Measurements from ENCODE around the gene ZSCAN4.

ZSCAN4 gene

GRCh38 chr19:57656346-57656745, 12.4 kb upstream of the ZSCAN4 start:
- DNase-seq (ENCODE audit: low spot score in 2 of 2), result no peak
- Histone ChIP-seq H3K36me3 (replicated peaks) (no peaks in the 10 kb centered on the region), H3K27me3 (ENCODE audit: low read depth) (no peaks in the 10 kb centered on the region), H3K9me3 (no peaks in the 10 kb centered on the region), H3K4me1 (no peaks in the 10 kb centered on the region), H3K4me3 (no peak overlapping the region)
- in situ Hi-C loops (cut with MboI; ENCODE audit: low sequenced_read_pairs), result no loop called here

GRCh38 chr19:57664269-57665127, 4.2 kb upstream of the ZSCAN4 start:
- no peaks in the 10 kb centered on the region for H3K4me1 ChIP-seq
- H3K4me3 ChIP-seq, result peak overlapping the region; percentile 22
- H3K9me3 ChIP-seq, result no peaks in the 10 kb centered on the region; the same call in 1 of the 2 replicates
- H3K36me3 ChIP-seq (replicated peaks), result no peaks in the 10 kb centered on the region
- no peaks in the 10 kb centered on the region for H3K27me3 ChIP-seq (ENCODE audit: low read depth)
- DNase-seq (ENCODE audit: low spot score in 2 of 2), result peak; percentile 14 to 59
- in situ Hi-C loops (cut with MboI; ENCODE audit: low sequenced_read_pairs), result no loop called here

- H3K4me1 ChIP-seq, result no peaks in the 10 kb centered on the region
- in situ Hi-C loops (cut with MboI; ENCODE audit: low sequenced_read_pairs), result no loop called here
- no peak overlapping the region for H3K4me3 ChIP-seq
- H3K36me3 ChIP-seq (replicated peaks), result no peaks in the 10 kb centered on the region
- no peaks in the 10 kb centered on the region for H3K27me3 ChIP-seq (ENCODE audit: low read depth)
- no peak for DNase-seq (ENCODE audit: low spot score in 2 of 2)
- no peaks in the 10 kb centered on the region; the same call in 1 of the 2 replicates for H3K9me3 ChIP-seq
These were observed 3.4 kb upstream of the ZSCAN4 start for GRCh38 chr19:57665261-57665806.

- no peaks in the 10 kb centered on the region for H3K4me1 ChIP-seq
- no peak overlapping the region for H3K4me3 ChIP-seq
- H3K9me3 ChIP-seq, result no peaks in the 10 kb centered on the region; the same call in 1 of the 2 replicates
- H3K36me3 ChIP-seq (replicated peaks), result no peaks in the 10 kb centered on the region
- no peak for DNase-seq (ENCODE audit: low spot score in 2 of 2)
- in situ Hi-C loops (cut with MboI; ENCODE audit: low sequenced_read_pairs), result no loop called here
- H3K27me3 ChIP-seq (ENCODE audit: low read depth), result no peaks in the 10 kb centered on the region
These were observed 1.5 kb upstream of the ZSCAN4 start for GRCh38 chr19:57667228-57667627.

GRCh38 chr19:57671124-57671895, 2.6 kb downstream of the ZSCAN4 start:
- H3K9me3 ChIP-seq, result no peaks in the 10 kb centered on the region
- H3K27me3 ChIP-seq (ENCODE audit: low read depth), result no peaks in the 10 kb centered on the region
- no peak for DNase-seq (ENCODE audit: low spot score in 2 of 2)
- no peaks in the 10 kb centered on the region for H3K36me3 ChIP-seq (replicated peaks)
- no peak overlapping the region for H3K4me3 ChIP-seq
- no peaks in the 10 kb centered on the region for H3K4me1 ChIP-seq
- in situ Hi-C loops (cut with MboI; ENCODE audit: low sequenced_read_pairs), result no loop called here

GRCh38 chr19:57672466-57672865, 3.7 kb downstream of the ZSCAN4 start:
- in situ Hi-C loops (cut with MboI; ENCODE audit: low sequenced_read_pairs), result no loop called here
- Histone ChIP-seq H3K4me1 (no peaks in the 10 kb centered on the region), H3K36me3 (replicated peaks) (no peaks in the 10 kb centered on the region), H3K9me3 (no peaks in the 10 kb centered on the region), H3K27me3 (ENCODE audit: low read depth) (no peaks in the 10 kb centered on the region), H3K4me3 (no peak overlapping the region)
- no peak for DNase-seq (ENCODE audit: low spot score in 2 of 2)

- Histone ChIP-seq H3K4me1 (no peaks in the 10 kb centered on the region), H3K36me3 (replicated peaks) (no peaks in the 10 kb centered on the region), H3K27me3 (ENCODE audit: low read depth) (no peaks in the 10 kb centered on the region), H3K9me3 (no peaks in the 10 kb centered on the region), H3K4me3 (no peak overlapping the region)
- no peak for DNase-seq (ENCODE audit: low spot score in 2 of 2)
- in situ Hi-C loops (cut with MboI; ENCODE audit: low sequenced_read_pairs), result no loop called here
These were observed 7.1 kb downstream of the ZSCAN4 start for GRCh38 chr19:57675881-57676280.

GRCh38 chr19:57682226-57682766, 13.6 kb downstream of the ZSCAN4 start:
- Histone ChIP-seq H3K9me3 (peaks cover 47% of the 10 kb centered on the region), H3K36me3 (replicated peaks) (peaks cover 44% of the 10 kb centered on the region), H3K27me3 (ENCODE audit: low read depth) (no peaks in the 10 kb centered on the region), H3K4me1 (no peaks in the 10 kb centered on the region), H3K4me3 (peak overlapping the region; percentile 61)
- in situ Hi-C loops (cut with MboI; ENCODE audit: low sequenced_read_pairs), result no loop called here
- DNase-seq (ENCODE audit: low spot score in 2 of 2), result no peak

GRCh38 chr19:57686727-57687126, 18.0 kb downstream of the ZSCAN4 start:
- H3K4me3 ChIP-seq, result no peak overlapping the region
- peaks cover 56% of the 10 kb centered on the region for H3K36me3 ChIP-seq (replicated peaks)
- no peaks in the 10 kb centered on the region for H3K27me3 ChIP-seq (ENCODE audit: low read depth)
- H3K4me1 ChIP-seq, result no peaks in the 10 kb centered on the region
- peaks cover 59% of the 10 kb centered on the region for H3K9me3 ChIP-seq
- DNase-seq (ENCODE audit: low spot score in 2 of 2), result no peak
- in situ Hi-C loops (cut with MboI; ENCODE audit: low sequenced_read_pairs), result no loop called here

- DNase-seq (ENCODE audit: low spot score in 2 of 2), result no peak
- in situ Hi-C loops (cut with MboI; ENCODE audit: low sequenced_read_pairs), result no loop called here
- no peaks in the 10 kb centered on the region for H3K27me3 ChIP-seq (ENCODE audit: low read depth)
- no peak overlapping the region for H3K4me3 ChIP-seq
- H3K4me1 ChIP-seq, result no peaks in the 10 kb centered on the region
- peaks cover 59% of the 10 kb centered on the region for H3K9me3 ChIP-seq
- H3K36me3 ChIP-seq (replicated peaks), result peaks cover 56% of the 10 kb centered on the region
These were observed 18.8 kb downstream of the ZSCAN4 start for GRCh38 chr19:57687363-57688010.

- no peak for DNase-seq (ENCODE audit: low spot score in 2 of 2)
- no peaks in the 10 kb centered on the region for H3K27me3 ChIP-seq (ENCODE audit: low read depth)
- peaks cover 52% of the 10 kb centered on the region for H3K36me3 ChIP-seq (replicated peaks)
- no peak overlapping the region for H3K4me3 ChIP-seq
- in situ Hi-C loops (cut with MboI; ENCODE audit: low sequenced_read_pairs), result no loop called here
- H3K9me3 ChIP-seq, result peaks cover 52% of the 10 kb centered on the region
- H3K4me1 ChIP-seq, result no peaks in the 10 kb centered on the region
These were observed 19.5 kb downstream of the ZSCAN4 start for GRCh38 chr19:57688011-57688763.

- H3K9me3 ChIP-seq, result peaks cover 38% of the 10 kb centered on the region
- H3K36me3 ChIP-seq (replicated peaks), result peaks cover 38% of the 10 kb centered on the region
- DNase-seq (ENCODE audit: low spot score in 2 of 2), result no peak
- in situ Hi-C loops (cut with MboI; ENCODE audit: low sequenced_read_pairs), result no loop called here
- H3K4me3 ChIP-seq, result no peak overlapping the region
- no peaks in the 10 kb centered on the region for H3K27me3 ChIP-seq (ENCODE audit: low read depth)
- H3K4me1 ChIP-seq, result no peaks in the 10 kb centered on the region
These were observed 21.0 kb downstream of the ZSCAN4 start for GRCh38 chr19:57689750-57690149.

- Histone ChIP-seq H3K4me3 (no peak overlapping the region), H3K36me3 (replicated peaks) (no peaks in the 10 kb centered on the region), H3K27me3 (ENCODE audit: low read depth) (no peaks in the 10 kb centered on the region), H3K4me1 (no peaks in the 10 kb centered on the region), H3K9me3 (peaks cover 25% of the 10 kb centered on the region)
- in situ Hi-C loops (cut with MboI; ENCODE audit: low sequenced_read_pairs), result no loop called here
- no peak for DNase-seq (ENCODE audit: low spot score in 2 of 2)
These were observed 32.9 kb downstream of the ZSCAN4 start for GRCh38 chr19:57701625-57702024.
